T1000 (cell line): ENCODE measurements around the gene NPIPA1.
"Not testable (repeated sequence)": the region's sequence is repeated elsewhere in the genome, so short reads cannot be mapped to it uniquely, and the experiment has no call there.

Experiments
- DNase-seq: peaks from one replicate; lab custom pipeline; 2025; ENCODE audit warnings: mixed read lengths; lab: John Stamatoyannopoulos, UW

Gene NPIPA1

DNA sequence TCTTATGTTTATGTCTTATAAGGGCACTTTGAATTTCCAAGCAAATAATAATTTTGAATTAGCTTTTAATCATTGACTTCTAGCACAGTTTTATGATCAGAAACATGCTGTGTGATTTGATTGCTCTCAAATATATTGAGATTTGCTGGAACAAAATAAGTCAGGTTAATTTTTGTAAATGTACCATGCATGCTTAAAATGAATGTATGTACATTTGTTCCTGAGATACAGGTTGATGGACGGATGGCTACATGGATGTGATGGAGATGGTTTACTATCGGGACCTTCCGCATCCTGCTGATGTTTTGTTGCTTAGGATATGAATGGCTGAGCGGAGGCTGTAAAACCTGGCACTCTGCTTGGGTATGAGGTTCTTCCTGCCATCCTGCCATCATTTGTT is at the start of gene NPIPA1:
NPIPA1 (plus strand) TSS at position 301 of the 400 bp plus-strand sequence; CDS start at position 301, 0 bp downstream.
- DNase-seq: not testable (repeated sequence)

DNA sequence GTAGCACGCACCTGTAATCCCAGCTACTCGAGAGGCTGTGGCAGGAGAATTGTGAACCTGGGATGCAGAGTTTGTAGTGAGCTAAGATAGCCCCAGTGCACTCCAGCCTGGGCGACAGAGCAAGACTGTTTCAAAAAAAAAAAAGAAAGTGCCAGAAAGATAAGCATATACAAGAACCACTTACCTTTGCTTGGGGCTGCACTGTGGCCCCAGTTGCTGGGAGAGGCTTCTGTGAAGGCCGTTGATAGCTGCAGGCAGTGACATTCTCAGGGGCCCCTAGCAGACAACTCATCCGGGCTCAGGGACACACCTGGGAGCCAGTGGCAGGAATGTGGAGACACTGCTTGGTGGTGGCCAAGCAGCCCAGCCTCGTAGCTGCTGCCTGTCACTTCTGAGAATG is 45.1 kb upstream of the NPIPA1 start:
- not testable (repeated sequence) for DNase-seq

DNA sequence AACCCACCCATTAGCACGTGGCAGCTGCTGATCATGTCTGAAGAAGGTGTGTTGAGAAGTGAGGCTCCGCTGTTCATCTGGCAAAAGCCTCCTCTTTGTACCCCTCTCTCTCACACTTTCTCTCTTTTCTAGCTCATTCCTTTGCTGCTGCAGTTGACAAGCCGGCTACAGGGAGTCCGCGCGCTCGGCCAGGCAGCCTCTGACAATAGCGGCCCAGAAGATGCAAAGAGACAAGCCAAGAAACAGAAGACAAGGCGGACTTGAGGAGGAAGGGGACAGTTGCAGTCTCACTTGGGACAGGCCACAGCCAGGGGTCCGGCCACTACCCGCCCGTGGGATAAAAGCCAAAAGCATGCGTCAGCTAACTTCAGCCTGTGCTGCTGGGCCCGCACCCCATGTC is 41.9 kb upstream of the NPIPA1 start:
- not testable (repeated sequence) for DNase-seq

DNA sequence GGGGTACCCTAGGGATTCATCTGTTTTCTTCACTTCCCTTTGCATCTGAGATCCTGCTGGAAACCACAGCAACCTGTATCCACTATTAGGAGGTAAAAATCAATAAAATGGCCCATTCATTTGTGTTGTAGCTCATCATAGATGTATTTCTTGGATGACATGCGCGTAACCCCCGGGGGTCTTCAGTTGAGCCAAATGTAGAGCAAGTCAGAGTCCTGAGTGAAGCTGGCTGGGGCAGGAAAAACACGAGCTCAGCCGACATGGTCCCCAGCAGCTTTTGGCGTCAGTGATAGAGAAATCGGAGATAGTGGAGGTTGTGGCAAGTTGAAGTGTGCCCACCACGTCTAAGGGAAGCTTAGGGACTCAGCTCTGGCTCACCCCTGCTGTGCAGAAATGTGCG is 41.2 kb upstream of the NPIPA1 start:
- not testable (repeated sequence) for DNase-seq

DNA sequence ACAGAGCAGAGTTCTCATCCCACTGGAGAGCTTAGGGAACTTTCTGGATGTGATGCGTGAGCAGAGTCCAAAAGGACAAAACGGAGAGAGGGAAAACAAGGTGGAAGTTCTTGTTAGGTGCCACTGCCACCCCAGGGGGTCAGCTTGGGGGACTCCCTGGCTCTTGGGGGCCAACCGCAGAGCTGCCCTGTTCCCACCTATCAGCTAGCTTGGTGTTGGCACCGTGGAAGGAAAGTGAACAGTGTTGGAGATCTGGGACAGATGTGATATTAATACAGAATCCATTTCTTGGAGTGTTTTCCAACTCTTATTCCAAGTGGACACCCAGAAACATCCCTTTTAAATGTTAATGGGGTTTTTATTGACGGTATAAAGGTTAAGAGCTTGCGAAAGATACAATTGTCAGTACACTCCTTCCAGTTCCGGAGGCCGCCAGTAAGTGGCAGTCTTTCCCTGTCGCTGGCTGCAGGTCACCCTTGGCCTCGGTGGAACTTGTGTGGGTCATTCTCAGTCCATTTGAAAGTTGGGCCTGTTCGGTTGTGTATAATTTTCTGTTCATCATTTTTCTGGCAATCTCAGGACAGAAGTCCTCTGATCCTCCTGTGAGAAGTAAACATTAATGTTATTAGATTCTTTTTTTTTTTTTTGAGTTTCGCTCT is 40.1 kb upstream of the NPIPA1 start:
- not testable (repeated sequence) for DNase-seq

DNA sequence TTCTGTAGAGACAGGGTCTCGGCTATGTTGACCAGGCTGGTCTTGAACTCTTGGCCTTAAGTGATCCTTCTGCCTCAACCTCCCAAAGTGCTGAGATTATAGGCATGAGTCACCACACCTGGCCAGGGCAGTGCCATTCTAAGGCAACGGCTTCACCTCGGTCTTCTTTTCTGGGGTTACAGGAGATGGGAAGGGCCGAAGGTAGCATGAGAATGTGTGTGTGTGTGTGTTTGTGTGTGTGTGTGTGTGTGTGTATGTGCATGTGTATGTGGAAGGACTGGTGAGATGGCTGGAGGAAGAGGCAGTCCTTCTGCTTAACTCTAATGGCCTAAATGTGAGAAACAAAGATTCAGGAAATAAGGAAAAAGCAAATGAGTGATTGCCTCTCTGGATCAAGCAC is 39.1 kb upstream of the NPIPA1 start:
- DNase-seq: not testable (repeated sequence)

DNA sequence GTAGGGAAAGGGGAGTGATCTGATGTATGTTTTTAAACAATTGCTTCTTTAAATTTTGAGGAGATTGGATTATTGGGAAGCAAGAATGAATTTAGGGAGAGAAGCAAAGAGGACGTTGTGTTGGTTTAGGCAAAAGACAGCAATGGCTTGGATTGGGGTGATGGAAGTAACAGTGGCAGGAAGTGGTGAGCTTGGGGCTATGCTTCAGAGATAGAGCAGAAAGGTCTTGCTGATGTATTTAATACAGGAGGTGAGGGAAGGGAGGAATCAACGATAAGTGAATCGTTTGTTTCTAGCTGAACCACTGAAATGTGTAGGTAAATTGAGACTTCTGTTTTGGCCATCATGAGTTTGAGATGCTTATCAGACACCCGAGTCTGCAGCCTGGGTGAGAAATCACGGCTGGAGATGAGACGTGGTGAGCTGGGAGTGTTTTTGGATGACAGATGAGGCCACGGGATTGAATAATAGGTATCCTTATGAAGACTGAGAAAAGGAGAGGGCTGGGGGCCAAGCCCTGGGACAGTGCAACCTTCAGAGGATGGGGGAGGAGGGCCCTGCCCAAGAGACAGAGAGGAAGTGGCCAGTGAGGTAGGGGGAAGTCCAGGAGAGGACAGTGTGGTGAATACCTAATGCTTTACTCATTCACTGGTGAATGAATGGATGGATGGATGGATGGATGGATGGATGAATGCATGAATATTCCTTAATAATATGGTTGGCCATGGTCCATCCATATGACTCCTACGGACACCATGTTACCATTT is 33.9 kb upstream of the NPIPA1 start:
- not testable (repeated sequence) for DNase-seq

DNA sequence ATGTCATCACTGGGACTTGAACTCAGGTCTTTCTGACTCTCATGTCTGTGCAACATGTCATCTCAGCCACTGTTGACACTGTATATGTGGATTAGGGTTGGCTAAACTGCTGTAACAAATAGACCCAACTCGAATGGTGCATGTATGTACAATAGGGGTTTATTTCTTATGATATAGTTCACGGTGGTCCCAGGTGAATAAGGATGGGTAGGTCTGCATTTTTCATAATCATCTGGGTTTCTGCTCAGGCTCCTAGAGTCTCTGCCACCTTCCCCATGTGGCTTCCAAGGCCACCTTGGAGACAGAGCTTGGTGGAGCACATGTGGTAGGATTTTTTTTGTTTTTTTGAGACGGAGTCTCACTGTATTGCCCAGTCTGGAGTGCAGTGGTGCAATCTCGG is 27.5 kb upstream of the NPIPA1 start:
- DNase-seq: not testable (repeated sequence)

DNA sequence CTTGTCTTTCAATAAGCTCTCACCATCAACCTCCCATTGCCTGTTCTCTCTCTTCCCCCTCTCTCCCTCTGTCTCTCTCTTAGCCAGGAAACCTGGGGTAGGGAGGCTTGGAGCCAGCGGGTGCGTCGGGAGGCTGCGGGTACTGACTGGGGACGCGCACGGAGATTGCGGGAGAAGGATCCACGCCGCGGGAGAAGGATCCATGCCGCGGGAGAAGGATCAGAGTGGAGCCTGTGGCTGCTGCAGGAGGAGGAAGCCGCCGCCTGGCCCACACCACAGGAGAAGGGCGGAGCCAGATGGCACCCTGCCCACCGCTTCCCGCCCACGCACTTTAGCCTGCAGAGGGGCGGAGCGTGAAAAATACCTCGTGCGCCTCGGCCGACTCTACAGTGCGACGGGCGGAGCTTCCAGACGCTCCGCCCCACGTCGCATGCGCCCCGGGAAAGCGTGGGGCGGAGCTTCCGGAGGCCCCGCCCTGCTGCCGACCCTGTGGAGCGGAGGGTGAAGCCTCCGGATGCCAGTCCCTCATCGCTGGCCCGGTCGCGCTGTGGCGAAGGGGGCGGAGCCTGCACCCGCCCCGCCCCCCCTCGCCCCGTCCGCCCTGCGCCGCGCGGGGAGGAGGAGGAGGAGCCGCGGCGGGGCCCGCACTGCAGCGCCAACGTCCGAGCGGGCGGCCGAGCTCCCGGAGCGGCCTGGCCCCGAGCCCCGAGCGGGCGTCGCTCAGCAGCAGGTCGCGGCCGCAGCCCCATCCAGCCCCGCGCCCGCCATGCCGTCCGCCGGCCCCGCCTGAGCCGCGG is 26.2 kb upstream of the NPIPA1 start:
- not testable (repeated sequence) for DNase-seq

DNA sequence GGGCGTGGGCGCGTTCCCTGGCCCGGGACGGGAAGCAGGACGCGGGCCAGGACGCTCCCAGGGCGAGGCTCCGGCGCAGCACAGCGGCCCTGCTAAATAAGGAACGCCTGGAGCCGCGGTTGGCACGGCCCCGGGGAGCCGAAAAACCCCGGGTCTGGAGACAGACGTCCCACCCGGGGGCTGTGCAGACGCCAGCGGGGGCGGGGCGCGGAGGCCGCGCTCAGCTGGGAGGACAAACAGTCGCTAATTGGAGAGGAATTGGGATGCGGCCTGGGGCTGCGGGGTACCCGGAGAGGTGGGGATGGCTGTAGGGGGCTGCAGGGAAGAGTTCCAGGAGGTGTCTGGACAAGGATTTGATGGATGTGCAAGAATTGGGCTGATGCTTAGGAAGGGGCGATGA is 25.3 kb upstream of the NPIPA1 start:
- DNase-seq: peak; percentile 32

DNA sequence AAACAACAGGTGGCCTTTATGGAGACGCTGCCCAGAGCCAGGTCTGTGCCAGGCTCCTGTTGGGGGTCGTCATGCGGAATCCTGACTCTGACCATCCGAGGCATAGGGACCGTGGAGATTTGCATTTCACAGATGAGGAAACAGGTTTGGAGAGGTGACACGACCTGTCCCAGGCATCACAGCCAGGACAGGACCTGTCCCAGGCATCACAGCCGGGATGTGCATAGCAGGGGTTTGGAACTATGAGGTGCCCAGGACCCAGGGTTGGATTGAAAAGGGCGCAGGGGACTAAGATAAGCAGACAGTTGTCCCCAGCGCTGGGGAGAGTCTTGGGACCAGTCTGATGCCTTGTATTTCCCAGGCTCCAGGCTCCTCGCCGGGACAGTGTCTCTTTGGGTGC is 24.7 kb upstream of the NPIPA1 start:
- DNase-seq: not testable (repeated sequence)

DNA sequence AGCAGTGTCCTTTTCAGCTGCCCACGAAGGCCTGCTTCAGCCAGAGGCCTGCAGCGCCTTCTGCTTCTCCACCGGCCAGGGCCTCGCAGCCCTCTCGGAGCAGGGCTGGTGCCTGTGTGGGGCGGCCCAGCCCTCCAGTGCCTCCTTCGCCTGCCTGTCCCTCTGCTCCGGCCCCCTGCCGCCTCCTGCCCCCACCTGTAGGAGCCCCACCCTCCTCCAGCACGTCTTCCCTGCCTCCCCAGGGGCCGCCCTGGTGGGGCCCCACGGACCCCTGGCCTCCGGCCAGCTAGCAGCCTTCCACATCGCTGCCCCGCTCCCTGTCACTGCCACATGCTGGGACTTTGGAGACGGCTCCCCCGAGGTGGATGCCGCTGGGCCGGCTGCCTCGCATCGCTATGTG is 18.7 kb upstream of the NPIPA1 start:
- DNase-seq: not testable (repeated sequence)

DNA sequence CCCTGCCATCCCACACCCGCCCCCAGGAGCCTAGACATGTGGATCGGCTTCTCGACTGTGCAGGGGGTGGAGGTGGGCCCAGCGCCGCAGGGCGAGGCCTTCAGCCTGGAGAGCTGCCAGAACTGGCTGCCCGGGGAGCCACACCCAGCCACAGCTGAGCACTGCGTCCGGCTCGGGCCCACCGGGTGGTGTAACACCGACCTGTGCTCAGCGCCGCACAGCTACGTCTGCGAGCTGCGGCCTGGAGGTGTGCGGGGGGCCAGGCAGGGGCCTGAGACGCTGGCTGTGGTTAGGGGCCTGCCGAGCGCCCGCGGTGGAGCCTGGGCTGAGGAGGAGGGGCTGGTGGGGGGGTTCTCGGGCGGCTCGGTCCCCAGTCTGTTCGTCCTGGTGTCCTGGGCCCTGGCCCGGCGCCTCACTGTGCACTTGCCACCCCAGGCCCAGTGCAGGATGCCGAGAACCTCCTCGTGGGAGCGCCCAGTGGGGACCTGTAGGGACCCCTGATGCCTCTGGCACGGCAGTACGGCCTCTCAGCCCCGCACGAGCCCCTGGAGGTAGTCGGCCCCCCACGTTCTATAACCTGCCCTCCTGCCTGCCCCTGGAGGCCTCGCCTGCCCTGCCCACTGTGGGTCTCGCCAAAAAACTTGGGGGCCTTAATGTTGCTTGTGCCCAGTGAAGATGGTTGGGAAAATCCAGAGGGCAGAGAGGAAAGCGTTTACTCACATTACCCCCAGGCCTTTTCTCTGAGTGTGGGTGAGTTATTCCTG is 17.2 kb upstream of the NPIPA1 start:
- DNase-seq: not testable (repeated sequence)

DNA sequence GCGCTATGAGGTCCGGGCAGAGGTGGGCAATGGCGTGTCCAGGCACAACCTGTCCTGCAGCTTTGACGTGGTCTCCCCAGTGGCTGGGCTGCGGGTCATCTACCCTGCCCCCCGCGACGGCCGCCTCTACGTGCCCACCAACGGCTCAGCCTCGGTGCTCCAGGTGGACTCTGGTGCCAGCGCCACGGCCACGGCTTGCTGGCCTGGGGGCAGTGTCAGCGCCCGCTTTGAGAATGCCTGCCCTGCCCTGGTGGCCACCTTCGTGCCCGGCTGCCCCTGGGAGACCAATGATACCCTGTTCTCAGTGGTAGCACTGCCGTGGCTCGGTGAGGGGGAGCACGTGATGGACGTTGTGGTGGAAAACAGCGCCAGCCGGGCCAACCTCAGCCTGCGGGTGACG is 15.0 kb upstream of the NPIPA1 start:
- DNase-seq: not testable (repeated sequence)

DNA sequence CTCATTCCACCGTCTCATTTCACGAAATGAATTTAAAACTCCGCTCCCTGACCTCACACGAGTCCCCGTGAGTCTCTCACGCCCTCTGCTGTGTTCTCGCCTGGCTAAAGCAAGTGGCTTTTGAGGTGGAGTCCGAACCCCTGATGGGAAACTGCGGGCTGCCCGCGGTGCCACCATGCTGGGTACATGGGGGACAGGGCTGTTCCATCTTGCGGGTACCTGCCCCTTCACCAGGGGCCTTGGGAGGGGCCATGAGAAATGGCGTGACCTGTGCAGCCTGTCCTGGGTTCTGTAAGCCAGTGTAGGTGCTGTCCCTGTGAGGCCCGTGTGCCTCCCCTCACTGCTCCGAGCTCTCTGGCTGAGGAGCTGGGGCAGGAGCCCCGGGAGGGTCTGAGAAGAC is 14.3 kb upstream of the NPIPA1 start:
- not testable (repeated sequence) for DNase-seq

DNA sequence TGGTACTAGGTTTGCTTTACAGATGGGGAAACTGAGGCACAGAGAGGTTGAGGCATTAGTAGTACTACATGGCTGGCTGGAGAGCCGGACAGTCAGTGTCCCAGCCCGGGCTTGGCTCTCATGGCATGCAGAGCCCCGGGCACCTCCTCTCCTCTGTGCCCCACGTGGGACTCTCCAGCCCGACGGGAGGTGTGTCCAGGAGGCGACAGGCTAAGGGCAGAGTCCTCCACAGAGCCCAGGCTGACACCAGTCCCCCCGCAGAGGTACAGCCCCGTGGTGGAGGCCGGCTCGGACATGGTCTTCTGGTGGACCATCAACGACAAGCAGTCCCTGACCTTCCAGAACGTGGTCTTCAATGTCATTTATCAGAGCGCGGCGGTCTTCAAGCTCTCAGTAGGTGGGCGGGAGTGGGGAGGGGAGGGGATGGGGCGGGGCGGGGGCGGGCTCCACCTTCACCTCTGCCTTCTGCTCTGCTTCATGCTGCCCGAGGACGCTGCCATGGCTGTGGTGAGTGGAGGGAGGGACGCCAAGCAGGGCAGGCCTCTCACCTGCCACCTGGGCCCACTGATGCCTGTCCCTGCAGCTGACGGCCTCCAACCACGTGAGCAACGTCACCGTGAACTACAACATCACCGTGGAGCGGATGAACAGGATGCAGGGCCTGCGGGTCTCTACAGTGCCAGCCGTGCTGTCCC is 13.7 kb upstream of the NPIPA1 start:
- DNase-seq: not testable (repeated sequence)

DNA sequence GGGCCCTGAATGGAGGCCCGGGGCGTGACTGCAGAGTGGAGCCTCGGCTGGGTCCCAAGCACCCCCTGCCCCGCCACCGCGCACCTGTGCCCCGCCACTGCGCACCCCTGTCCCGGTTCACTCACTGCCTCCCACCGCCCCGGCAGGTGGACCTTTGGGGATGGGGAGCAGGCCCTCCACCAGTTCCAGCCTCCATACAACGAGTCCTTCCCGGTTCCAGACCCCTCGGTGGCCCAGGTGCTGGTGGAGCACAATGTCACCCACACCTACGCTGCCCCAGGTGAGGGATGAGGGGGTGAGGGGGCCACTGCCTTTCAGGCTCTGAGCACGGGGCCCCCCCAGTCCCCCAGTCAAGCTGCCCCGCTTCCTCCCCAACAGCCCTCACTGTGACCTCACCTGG is 12.9 kb upstream of the NPIPA1 start:
- DNase-seq: not testable (repeated sequence)

DNA sequence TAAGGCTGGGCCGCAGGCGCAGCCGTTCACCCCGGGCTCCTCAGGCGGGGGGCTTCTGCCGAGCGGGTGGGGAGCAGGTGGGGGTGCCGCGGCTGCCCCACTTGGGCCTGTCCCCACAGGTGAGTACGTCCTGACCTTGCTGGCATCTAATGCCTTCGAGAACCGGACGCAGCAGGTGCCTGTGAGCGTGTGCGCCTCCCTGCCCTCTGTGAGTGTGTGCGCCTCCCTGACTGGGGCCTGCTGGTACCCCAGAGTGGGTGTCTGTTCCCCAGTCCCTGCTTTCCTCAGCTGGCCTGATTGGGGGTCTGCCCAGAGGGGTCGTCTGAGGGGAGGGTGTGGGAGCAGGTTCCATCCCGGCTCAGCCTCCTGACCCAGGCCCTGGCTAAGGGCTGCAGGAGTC is 12.3 kb upstream of the NPIPA1 start:
- not testable (repeated sequence) for DNase-seq

DNA sequence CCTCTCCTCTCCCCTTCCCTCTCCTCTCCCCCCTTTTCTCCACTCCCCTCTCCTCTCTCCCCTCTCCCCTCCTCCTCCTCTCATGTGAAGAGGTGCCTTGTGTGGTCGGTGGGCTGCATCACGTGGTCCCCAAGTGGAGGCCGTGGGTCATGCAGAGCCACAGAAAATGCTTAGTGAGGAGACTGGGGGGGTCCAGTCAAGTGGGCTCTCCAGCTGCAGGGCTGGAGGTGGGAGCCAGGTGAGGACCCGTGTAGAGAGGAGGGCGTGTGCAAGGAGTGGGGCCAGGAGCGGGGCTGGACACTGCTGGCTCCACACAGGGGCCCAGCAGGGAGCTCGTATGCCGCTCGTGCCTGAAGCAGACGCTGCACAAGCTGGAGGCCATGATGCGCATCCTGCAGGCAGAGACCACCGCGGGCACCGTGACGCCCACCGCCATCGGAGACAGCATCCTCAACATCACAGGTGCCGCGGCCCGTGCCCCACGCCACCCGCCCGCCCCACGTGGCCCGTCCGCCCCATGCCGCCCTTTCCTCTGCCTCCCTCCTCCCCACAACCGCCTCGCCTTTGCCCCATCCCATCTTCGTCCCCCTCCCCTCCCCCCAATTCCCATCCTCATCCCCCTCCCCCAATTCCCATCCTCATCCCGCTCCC is 9.1 kb upstream of the NPIPA1 start:
- DNase-seq: not testable (repeated sequence)

DNA sequence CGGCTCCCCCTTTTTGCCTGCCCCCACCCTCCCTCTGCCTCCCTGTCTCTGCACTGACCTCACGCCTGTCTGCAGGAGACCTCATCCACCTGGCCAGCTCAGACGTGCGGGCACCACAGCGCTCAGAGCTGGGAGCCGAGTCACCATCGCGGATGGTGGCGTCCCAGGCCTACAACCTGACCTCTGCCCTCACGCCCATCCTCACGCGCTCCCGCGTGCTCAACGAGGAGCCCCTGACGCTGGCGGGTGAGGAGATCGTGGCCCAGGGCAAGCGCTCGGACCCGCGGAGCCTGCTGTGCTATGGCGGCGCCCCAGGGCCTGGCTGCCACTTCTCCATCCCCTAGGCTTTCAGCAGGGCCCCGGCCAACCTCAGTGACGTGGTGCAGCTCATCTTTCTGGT is 8.1 kb upstream of the NPIPA1 start:
- DNase-seq: not testable (repeated sequence)

DNA sequence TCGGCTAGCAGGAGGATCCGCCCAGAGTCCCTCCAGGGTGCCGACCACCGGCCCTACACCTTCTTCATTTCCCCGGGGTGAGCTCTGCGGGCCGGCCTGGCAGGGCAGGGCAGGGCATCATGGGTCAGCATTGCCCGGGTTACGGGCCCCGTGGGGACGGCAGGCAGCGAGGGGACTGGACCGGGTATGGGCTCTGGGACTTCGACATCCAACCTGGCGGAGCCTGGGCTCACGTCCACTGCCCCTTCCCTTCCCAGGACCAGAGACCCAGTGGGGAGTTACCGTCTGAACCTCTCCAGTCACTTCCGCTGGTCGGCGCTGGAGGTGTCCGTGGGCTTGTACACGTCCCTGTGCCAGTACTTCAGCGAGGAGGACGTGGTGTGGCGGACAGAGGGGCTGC is 7.0 kb upstream of the NPIPA1 start:
- not testable (repeated sequence) for DNase-seq
